AG08396 (cell line): ENCODE data around the gene SAMD8.
A peak's percentile ranks its signal among the peaks of the same experiment; 100 is the strongest.
"Not testable (repeated sequence)": the region's sequence is repeated elsewhere in the genome, so short reads cannot be mapped to it uniquely, and the experiment has no call there.

Experiments
- DNase-seq: peaks from one replicate; pipeline ENCODE4 v3.0.0; 2012; ENCODE audit warnings: low spot score, mixed read lengths

The SAMD8 gene

DNA sequence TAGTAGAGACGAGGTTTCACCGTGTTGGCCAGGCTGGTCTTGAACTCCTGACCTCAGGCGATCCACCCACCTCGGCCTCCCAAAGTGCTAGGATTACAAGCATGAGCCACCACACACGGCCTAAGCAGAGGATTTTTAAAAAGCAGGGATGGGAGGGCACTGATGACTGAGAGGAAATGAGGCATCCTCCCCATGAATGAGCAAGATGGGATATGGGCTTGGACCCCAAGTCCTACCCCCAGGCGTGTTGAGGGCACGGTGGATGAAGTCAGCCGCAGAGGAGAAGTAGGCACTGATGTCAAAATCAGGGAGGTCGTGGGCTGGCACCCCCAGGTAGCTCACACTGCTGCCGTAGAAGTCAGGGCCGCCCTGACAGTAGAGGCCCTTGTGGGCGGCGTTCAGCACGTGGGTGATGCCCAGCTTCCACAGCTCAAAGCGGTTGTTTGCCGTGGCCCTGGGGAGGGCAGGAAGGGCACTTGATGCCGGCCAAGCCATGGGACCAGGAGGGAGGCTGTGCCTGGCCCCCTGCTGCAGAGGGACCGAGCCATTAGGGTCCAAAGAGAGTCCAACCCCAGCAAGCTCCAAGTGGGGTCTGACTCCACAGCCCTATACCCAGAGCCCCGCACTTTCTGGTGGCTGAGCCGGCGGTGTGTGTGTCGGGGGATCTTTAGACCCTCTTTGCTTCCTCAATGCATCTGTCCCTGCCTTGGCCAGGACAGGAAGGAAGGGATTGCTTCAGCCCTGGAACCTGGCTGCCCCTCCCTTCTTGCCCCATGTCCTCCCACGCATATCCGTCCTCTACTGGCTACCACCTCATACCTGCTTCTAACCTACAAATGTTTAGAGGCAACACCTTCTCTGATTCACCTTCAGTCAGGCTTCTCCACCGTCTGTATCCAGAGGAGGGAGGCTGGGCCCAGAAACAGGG lies 3.4 kb upstream of the SAMD8 start:
- DNase-seq = no peak

GRCh38 chr10:75108684-75109458 lies 2.6 kb upstream of the SAMD8 start:
- DNase-seq = peak; percentile 64

GRCh38 chr10:75109459-75109778 lies 2.0 kb upstream of the SAMD8 start:
- no peak for DNase-seq

- no peak for DNase-seq
Observed at GRCh38 chr10:75110006-75110632, 1.3 kb upstream of the SAMD8 start.

GRCh38 chr10:75111907-75112679 lies 637 bp downstream of the SAMD8 start:
- peak; percentile 70 for DNase-seq

- no peak for DNase-seq
Observed at GRCh38 chr10:75115137-75115536, 3.7 kb downstream of the SAMD8 start.

GRCh38 chr10:75116941-75117775 lies 5.7 kb downstream of the SAMD8 start:
- DNase-seq = not testable (repeated sequence)

- DNase-seq = peak; percentile 22
Observed at GRCh38 chr10:75117995-75118394, 6.5 kb downstream of the SAMD8 start.

DNA sequence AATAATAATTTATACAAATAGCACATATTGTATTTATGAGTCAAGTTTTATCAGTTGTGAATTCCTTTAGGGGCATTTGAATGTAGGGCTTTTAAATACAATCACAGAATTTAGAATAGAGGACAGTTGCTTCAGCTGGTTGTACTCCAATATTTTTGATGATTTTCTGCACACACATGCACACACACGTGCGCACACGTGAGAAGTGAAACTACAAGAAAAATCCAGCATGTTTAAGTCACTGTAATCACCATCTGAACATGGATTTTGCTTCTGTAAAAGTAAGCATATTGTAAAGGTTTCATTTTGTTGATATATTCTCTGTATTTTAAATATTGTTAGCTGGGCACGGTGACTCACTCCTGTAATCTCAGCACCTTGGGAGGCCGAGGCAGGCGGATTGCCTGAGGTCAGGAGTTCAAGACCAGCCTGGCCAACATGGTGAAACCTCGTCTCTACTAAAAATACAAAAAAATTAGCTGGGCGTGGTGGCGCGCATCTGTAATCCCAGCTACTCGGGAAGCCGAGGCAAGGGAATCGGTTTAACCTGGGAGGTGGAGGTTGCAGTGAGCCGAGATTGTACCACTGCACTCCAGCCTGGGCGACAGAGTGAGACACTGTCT lies 8.1 kb downstream of the SAMD8 start:
- DNase-seq = not testable (repeated sequence)

DNA sequence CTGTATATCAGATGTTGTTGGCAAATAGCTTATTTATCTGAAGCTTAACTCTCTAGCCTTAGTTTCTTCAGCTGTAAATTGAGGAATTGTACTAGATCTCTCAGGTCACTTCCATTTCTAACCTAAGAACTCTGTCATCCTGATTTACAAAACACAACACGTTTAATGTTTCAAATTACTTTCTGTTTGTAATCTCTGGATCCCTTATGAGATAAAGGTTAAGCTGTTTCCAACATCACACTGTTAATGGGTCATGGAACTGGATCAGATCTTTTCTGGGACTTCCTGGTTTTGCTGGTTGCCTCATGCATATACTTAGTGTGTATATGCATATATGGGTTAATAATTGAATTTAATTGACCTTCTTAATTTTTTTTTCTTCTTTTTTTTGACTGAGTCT lies 9.9 kb downstream of the SAMD8 start:
- DNase-seq = no peak

DNA sequence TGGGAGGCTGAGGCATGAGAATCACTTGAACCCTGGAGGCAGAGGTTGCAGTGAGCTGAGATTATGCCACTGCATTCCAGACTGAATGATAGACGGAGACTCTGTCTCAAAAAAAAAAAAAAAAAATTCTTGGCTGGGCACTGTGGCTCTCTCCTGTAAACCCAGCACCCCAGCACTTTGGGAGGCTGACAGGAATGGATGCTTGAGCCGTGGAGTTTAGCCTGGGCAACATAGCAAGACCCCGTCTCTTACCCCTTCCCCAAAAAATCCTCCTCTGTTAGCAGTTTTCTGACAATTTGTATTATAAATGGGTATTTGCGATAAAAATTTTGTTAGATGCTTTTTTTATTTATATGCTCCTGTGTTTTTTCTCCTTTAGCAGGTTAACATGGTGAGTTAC lies 11.0 kb downstream of the SAMD8 start:
- no peak for DNase-seq

DNA sequence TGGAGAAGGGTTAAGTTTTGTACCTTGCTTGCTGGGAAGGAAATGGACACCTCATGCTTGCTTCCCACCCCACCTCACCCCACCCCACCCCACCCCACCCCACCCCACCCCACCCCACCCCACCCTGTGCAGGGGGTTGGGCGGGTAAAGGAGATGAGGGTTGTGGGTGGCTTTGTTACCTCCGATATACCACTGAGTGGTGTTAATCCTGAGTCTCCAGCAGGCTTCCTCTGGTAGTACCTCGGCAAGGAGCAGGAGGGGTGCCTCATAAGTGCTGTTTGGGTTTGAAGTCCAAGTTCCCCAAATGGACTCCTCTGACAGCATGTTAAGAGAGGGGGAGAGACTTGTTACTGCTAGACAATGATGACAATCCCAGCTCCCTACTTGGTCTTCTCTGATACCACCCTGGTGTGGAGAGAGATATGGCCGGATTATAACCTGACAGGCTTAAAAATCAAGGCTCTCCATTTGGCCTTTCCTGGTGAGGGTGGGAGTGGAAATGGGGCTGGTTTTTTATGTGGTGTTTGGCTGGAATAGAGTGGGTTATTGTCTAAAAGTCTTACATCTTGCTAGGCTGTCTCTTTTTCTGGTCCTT lies 11.7 kb downstream of the SAMD8 start:
- no peak for DNase-seq

- no peak for DNase-seq
Observed at GRCh38 chr10:75126277-75126676, 14.8 kb downstream of the SAMD8 start.

DNA sequence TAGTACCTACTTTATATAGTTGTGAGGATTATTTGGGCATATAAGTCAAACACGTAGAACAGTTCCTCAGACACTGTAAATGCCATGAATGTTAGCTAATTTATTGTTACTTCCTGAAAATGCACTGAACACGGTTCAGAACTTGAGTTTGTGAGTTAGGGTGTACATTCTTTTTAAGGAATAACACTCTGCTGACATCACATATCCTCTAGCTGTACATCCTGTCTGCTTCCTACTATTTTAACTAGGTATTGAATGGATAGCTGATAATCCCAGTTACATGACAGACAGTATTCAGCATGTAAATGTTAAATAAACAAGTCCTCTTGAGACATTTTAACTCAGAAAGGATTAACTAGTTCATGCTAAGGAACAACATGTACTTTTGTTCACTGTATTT lies 16.0 kb downstream of the SAMD8 start:
- DNase-seq = no peak

- DNase-seq = not testable (repeated sequence)
Observed at GRCh38 chr10:75128985-75129384, 17.5 kb downstream of the SAMD8 start.

GRCh38 chr10:75129537-75129936 lies 18.1 kb downstream of the SAMD8 start:
- no peak for DNase-seq

DNA sequence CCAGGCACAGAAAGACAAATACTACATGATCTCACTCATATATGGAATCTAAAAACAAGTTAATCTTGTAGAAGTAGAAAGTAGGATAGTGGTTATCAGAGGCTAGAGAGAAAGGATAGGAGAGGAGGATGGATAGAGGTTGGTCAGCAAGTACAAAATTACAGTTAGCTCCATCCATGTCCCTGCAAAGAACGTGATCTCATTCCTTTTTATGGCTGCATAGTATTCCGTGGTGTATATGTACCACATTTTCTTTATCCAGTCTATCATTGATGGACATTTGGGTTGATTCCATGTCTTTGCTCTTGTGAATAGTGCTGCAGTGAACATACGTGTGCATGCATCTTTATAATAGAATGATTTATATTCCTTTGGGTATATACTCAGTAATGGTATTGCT lies 22.2 kb downstream of the SAMD8 start:
- not testable (repeated sequence) for DNase-seq

GRCh38 chr10:75136346-75136745 lies 24.9 kb downstream of the SAMD8 start:
- DNase-seq = no peak

GRCh38 chr10:75137533-75138438 lies 26.3 kb downstream of the SAMD8 start:
- DNase-seq = peak; percentile 50
